ENCODE data around the gene SLC35B1.

The SLC35B1 gene

GRCh38 chr17:49670641-49671040, 37.1 kb downstream of the SLC35B1 start:
- DNase-seq (ENCODE audit: low read depth): no peak

GRCh38 chr17:49670002-49670401, 37.8 kb downstream of the SLC35B1 start:
- DNase-seq (ENCODE audit: low read depth): no peak

- no peak for DNase-seq (ENCODE audit: low read depth)
Observed at GRCh38 chr17:49667854-49668253, 39.9 kb downstream of the SLC35B1 start.

- no peak for DNase-seq (ENCODE audit: low read depth)
Observed at GRCh38 chr17:49664706-49665211, 43.0 kb downstream of the SLC35B1 start.

- no peak for DNase-seq (ENCODE audit: low read depth)
Observed at GRCh38 chr17:49659661-49660382, 47.9 kb downstream of the SLC35B1 start.

GRCh38 chr17:49656247-49656646, 51.5 kb downstream of the SLC35B1 start:
- no peak for DNase-seq (ENCODE audit: low read depth)
